Activated CD4-positive, alpha-beta T cell treated with anti-CD3 and anti-CD28 coated beads, Interleukin-2, amount 50 U/mL, for 1 hour (primary cell): ENCODE data around the gene ADGRD1.

ENCODE experiments used
- DNase-seq: peaks from one replicate; pipeline ENCODE4 v3.0.0-alpha.2; 2020

Gene ADGRD1

GRCh38 chr12:131188131-131189050, 234.7 kb downstream of the ADGRD1 start:
- no peak for DNase-seq

- no peak for DNase-seq
These were observed 236.1 kb downstream of the ADGRD1 start for GRCh38 chr12:131189781-131190180.

- no peak for DNase-seq
These were observed 237.3 kb downstream of the ADGRD1 start for GRCh38 chr12:131190965-131191364.
